IMR-90 (cell line): Measurements from ENCODE around the gene NFAT5. TPM values are rescaled to one million over a fixed set of nuclear protein-coding genes. Genes with fewer than 3 reads are reported as not detected.
A peak's percentile ranks its signal among the peaks of the same experiment; 100 is the strongest.

ENCODE experiments used
- ATAC-seq: fragments of 200-7000 bp; cut with Tn5 transposase; 2 replicates; pipeline ENCODE4 v1.9.1; 2020; ENCODE audit warnings: low read depth, mild to moderate bottlenecking, moderate library complexity
- BruUV-seq: library from RNA; stranded (reverse); fragments of 400-500 nt; replicated peaks from 2 replicates; lab custom pipeline; 2021; lab: Mats Ljungman, UMichigan
- CTCF ChIA-PET: fragments of 300-600 bp; formaldehyde crosslinking; extraction: SDS; loops from one replicate; lab custom pipeline; 2021; ENCODE audit warnings: antibody characterized with exemption; lab: Yijun Ruan, JAX
- POLR2A ChIA-PET: fragments of 300-600 bp; sonication (Branson Sonifier 250); formaldehyde crosslinking; loops from one replicate; lab custom pipeline; 2022; ENCODE audit warnings: antibody characterized with exemption; ENCODE audit not compliant: unreplicated experiment; lab: Charles Lee
- DNase-seq: peaks from one replicate; pipeline ENCODE4 v3.0.0; 2013
- H2AFZ ChIP-seq: replicated peaks from 2 replicates; pipeline ENCODE3; 2013; ENCODE audit warnings: low read length, mild to moderate bottlenecking; ENCODE audit not compliant: poor library complexity
- H2AK5ac ChIP-seq: 2 replicates; pipeline ENCODE4 v1.6.1; 2013; ENCODE audit warnings: low read depth, low read length, inconsistent platforms
- H2AK9ac ChIP-seq: replicated peaks from 2 replicates; pipeline ENCODE3; 2013; ENCODE audit warnings: mild to moderate bottlenecking, low read depth, low read length, moderate library complexity; ENCODE audit not compliant: poor library complexity
- H2BK120ac ChIP-seq: 2 replicates; pipeline ENCODE4 v1.6.1; 2013; ENCODE audit warnings: low read depth, low read length, inconsistent platforms
- H2BK15ac ChIP-seq: 3 replicates; pipeline ENCODE4 v1.6.1; 2013; ENCODE audit warnings: low read depth, low read length, inconsistent platforms
- H2BK20ac ChIP-seq: 2 replicates; pipeline ENCODE4 v1.6.1; 2013; ENCODE audit warnings: low read depth, mild to moderate bottlenecking, inconsistent platforms, low read length, moderate library complexity
- H2BK5ac ChIP-seq: 2 replicates; pipeline ENCODE4 v1.6.1; 2013; ENCODE audit warnings: mild to moderate bottlenecking, low read depth, low read length, inconsistent platforms; ENCODE audit not compliant: poor library complexity, severe bottlenecking
- H3K14ac ChIP-seq: replicated peaks from 2 replicates; pipeline ENCODE4 v1.6.1; 2013; ENCODE audit warnings: low read depth, low read length, inconsistent platforms
- H3K18ac ChIP-seq: 2 replicates; pipeline ENCODE4 v1.6.1; 2013; ENCODE audit warnings: low read depth, low read length, control low read depth
- H3K23ac ChIP-seq: 2 replicates; pipeline ENCODE4 v1.6.1; 2013; ENCODE audit warnings: low read depth, low read length, inconsistent platforms
- H3K27ac ChIP-seq: 2 replicates; pipeline ENCODE4 v1.5.1; 2013; ENCODE audit warnings: mild to moderate bottlenecking, control low read depth, low read length; ENCODE audit not compliant: insufficient read depth
- H3K27me3 ChIP-seq: 2 replicates; pipeline ENCODE4 v1.6.1; 2013; ENCODE audit warnings: low read length; ENCODE audit not compliant: control insufficient read depth, insufficient read depth
- H3K36me3 ChIP-seq: 2 replicates; pipeline ENCODE4 v1.6.1; 2013; ENCODE audit warnings: low read length, mixed read lengths; ENCODE audit not compliant: control insufficient read depth, insufficient read depth
- H3K4ac ChIP-seq: 2 replicates; pipeline ENCODE4 v1.6.1; 2013; ENCODE audit warnings: low read depth, low read length, inconsistent platforms
- H3K4me1 ChIP-seq: 2 replicates; pipeline ENCODE4 v1.6.1; 2013; ENCODE audit warnings: low read length, mixed read lengths; ENCODE audit not compliant: control insufficient read depth, insufficient read depth
- H3K4me2 ChIP-seq: 2 replicates; pipeline ENCODE4 v1.6.1; 2013; ENCODE audit warnings: low read depth, mild to moderate bottlenecking, control low read depth, low read length, moderate library complexity
- H3K4me3 ChIP-seq: 2 replicates; pipeline ENCODE4 v1.5.1; 2013; ENCODE audit warnings: low read depth, mild to moderate bottlenecking, control low read depth, low read length, moderate library complexity; ENCODE audit not compliant: insufficient read depth
- H3K56ac ChIP-seq: 2 replicates; pipeline ENCODE4 v1.6.1; 2013; ENCODE audit warnings: low read length, inconsistent platforms; ENCODE audit not compliant: insufficient read depth; ENCODE audit errors: extremely low read depth
- H3K79me1 ChIP-seq, 2 experiments: 2 replicates each; pipeline ENCODE4 v1.6.1; 2013; ENCODE audit warnings: low read length in 2 of 2, inconsistent platforms in 1 of 2, low read depth in 1 of 2
- H3K9ac ChIP-seq: 2 replicates; pipeline ENCODE4 v1.6.1; 2013; ENCODE audit warnings: low read depth, low read length, control low read depth
- H3K9me1 ChIP-seq: 2 replicates; pipeline ENCODE4 v1.6.1; 2013; ENCODE audit warnings: low read length, inconsistent platforms; ENCODE audit not compliant: insufficient read depth
- H3K9me3 ChIP-seq: 2 replicates; pipeline ENCODE4 v1.6.1; 2013; ENCODE audit warnings: low read length; ENCODE audit not compliant: control insufficient read depth, insufficient read depth
- H4K20me1 ChIP-seq: 2 replicates; pipeline ENCODE4 v1.6.1; 2013; ENCODE audit warnings: low read length, inconsistent platforms; ENCODE audit not compliant: insufficient read depth
- H4K5ac ChIP-seq: 2 replicates; pipeline ENCODE4 v1.6.1; 2013; ENCODE audit warnings: mild to moderate bottlenecking, low read depth, low read length, control low read depth
- H4K8ac ChIP-seq, 2 experiments: 2 replicates each; pipeline ENCODE4 v1.6.1; 2013; ENCODE audit warnings: low read depth in 2 of 2, low read length in 2 of 2, control low read depth in 1 of 2, inconsistent platforms in 1 of 2
- H4K91ac ChIP-seq: 2 replicates; pipeline ENCODE4 v1.6.1; 2013; ENCODE audit warnings: low read depth, low read length, inconsistent platforms; ENCODE audit not compliant: insufficient read depth
- MXI1 ChIP-seq: IDR thresholded peaks from 2 replicates; pipeline ENCODE4 v1.6.1; 2012; ENCODE audit warnings: low read depth, mild to moderate bottlenecking, low read length, moderate library complexity, borderline replicate concordance
- RAD21 ChIP-seq: IDR thresholded peaks from 2 replicates; pipeline ENCODE4 v1.6.1; 2012; ENCODE audit warnings: low read length, improper control_type of control experiment
- RCOR1 ChIP-seq: IDR thresholded peaks from 2 replicates; pipeline ENCODE4 v1.6.1; 2012; ENCODE audit warnings: mild to moderate bottlenecking, low read length, improper control_type of control experiment; ENCODE audit not compliant: insufficient replicate concordance
- RFX5 ChIP-seq: IDR thresholded peaks from 2 replicates; pipeline ENCODE4 v1.8.0; 2012; ENCODE audit warnings: low read depth, mild to moderate bottlenecking, low read length, moderate library complexity
- SMC3 ChIP-seq: fragments of 150-350 bp; IDR thresholded peaks from 2 replicates; pipeline ENCODE4 v1.6.1; 2016; ENCODE audit warnings: low read depth, mild to moderate bottlenecking, antibody characterized with exemption, low read length, moderate library complexity
- USF2 ChIP-seq: fragments of 150-350 bp; IDR thresholded peaks from 2 replicates; pipeline ENCODE4 v1.6.1; 2017; ENCODE audit warnings: mild to moderate bottlenecking, antibody characterized with exemption, low read length, low read depth
- WGBS, 2 experiments: methylation state at CpG; one replicate each; pipeline versions ENCODE4 v1.1.5 to v1.1.7; 2013; ENCODE audit warnings: missing lambda C conversion rate in 2 of 2; ENCODE audit not compliant: insufficient read length in 1 of 2; ENCODE audit errors: extremely low coverage in 2 of 2; 5-methylcytosine and 5-hydroxymethylcytosine counted together
- dilution Hi-C: fragments of 300-500 bp; cut with HindIII; formaldehyde crosslinking; loops from one replicate; pipeline ENCODE4 v1.14.3; 2018; ENCODE audit warnings: low sequenced_read_pairs; ENCODE audit not compliant: unreplicated experiment
- in situ Hi-C: fragments of 300-500 bp; cut with MboI; formaldehyde crosslinking; loops from 3 replicates; pipeline ENCODE4 v1.14.3; 2019; ENCODE audit warnings: low sequenced_read_pairs, inconsistent platforms, mixed read lengths
- intact Hi-C: fragments of 100-400 bp; cut with micrococcal nuclease; formaldehyde crosslinking; loops from 2 replicates; pipeline ENCODE4 v1.10.0; 2022
- polyA plus RNA-seq, 3 experiments: library from polyadenylated mRNA; depleted of rRNA; stranded (reverse); fragments of >200 nt; gene quantifications; 2 replicates each; pipeline ENCODE4 v1.2.3, GENCODE V29; 2012; ENCODE audit warnings: low replicate concordance in 1 of 3
- total RNA-seq: library from RNA; depleted of rRNA; stranded (reverse); fragments of >200 nt; gene quantifications from 2 replicates; pipeline ENCODE4 v1.2.3, GENCODE V29; 2012

The NFAT5 gene
- total and polyA plus RNA-seq, 2 of the 4 experiments (the other 2 are of a cell fraction): 10.9 to 20.1 TPM

- H3K9me3 ChIP-seq: no peaks in the 10 kb centered on the region
- peak overlapping the region; percentile 83 for H2BK5ac ChIP-seq
- ATAC-seq (peak; percentile 34), DNase-seq (peak; percentile 65)
- peak overlapping the region; percentile 55 to 63 for H4K8ac ChIP-seq
- H3K18ac ChIP-seq: peak overlapping the region; percentile 88; the same call in 1 of the 2 replicates
- peak overlapping the region; percentile 99 for H2BK15ac ChIP-seq
- peak overlapping the region; percentile 78; the same call in 1 of the 2 replicates for H4K91ac ChIP-seq
- peak overlapping the region; percentile 62 for H2AK9ac ChIP-seq
- peaks cover 19% of the 10 kb centered on the region for H3K9me1 ChIP-seq
- no peak overlapping the region for H3K56ac ChIP-seq
- peak overlapping the region; percentile 73; the same call in 1 of the 2 replicates for H4K5ac ChIP-seq
- intact Hi-C loops (no loop called here), in situ Hi-C loops (no loop called here), dilution Hi-C loops (no loop called here)
- H3K4me1 ChIP-seq: peaks cover 14% of the 10 kb centered on the region
- peak overlapping the region; percentile 1; the same call in 1 of the 2 replicates for H3K23ac ChIP-seq
- no peaks in the 10 kb centered on the region for H3K36me3 ChIP-seq
- peak overlapping the region; percentile 89 for H2BK20ac ChIP-seq
- H3K4ac ChIP-seq: peak overlapping the region; percentile 68
- peak overlapping the region; percentile 82 for H3K14ac ChIP-seq
- peak overlapping the region; percentile 48; the same call in 1 of the 2 replicates for H3K4me2 ChIP-seq
- TF ChIP-seq RCOR1 (no peak), SMC3 (no peak), RFX5 (no peak), RAD21 (no peak), MXI1 (no peak), USF2 (no peak)
- no peak overlapping the region for H3K27ac ChIP-seq
- WGBS, 2 experiments: 100% methylated on average over 1 of the region's 8 CpGs; no CpG with 5 or more reads in 1 of the 2 experiments
- H3K79me1 ChIP-seq: peaks cover 0 to 12% of the 10 kb centered on the region in 2 experiments; a peak in 2 of 4 replicates
- peak overlapping the region; percentile 95 for H2AK5ac ChIP-seq
- CTCF ChIA-PET: no interaction called here
- no peak overlapping the region; the same call in 1 of the 2 replicates for H3K9ac ChIP-seq
- no peaks in the 10 kb centered on the region for H3K27me3 ChIP-seq
- peak overlapping the region; percentile 73 for H2AFZ ChIP-seq
- no peak overlapping the region for H3K4me3 ChIP-seq
- no peaks in the 10 kb centered on the region for H4K20me1 ChIP-seq
- BruUV-seq: no TSS peak
- POLR2A ChIA-PET: no interaction called here
- peak overlapping the region; percentile 84 for H2BK120ac ChIP-seq
These were observed 30.4 kb upstream of the NFAT5 start for GRCh38 chr16:69535123-69536050.
